ENCODE data around the gene ABLIM2. TPM values are rescaled to one million over a fixed set of nuclear protein-coding genes. Genes with fewer than 3 reads are reported as not detected.

Gene ABLIM2
- total and polyA plus RNA-seq, 2 experiments from 2014 or later: 1.5 to 4.3 TPM

DNA sequence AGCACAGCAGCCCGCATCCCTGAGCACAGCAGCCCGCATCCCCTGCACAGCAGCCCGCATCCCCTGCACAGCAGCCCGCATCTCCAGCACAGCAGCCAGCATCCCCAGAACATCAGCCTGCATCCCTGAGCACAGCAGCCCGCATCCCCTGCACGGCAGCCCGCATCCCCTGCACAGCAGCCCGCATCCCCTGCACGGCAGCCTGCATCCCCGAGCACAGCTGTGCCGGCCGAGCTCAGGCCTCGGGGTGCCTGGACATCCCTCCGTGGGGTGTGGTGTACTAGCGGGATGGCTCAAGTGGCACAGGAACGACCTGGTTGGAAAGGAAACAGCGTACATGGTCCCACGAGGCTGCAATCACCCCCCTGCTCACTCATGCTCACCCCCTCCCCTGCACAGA, 26.8 kb downstream of the ABLIM2 start:
- H2AFZ ChIP-seq: no peak overlapping the region
- Mint-ChIP-seq H3K9me3 (no peaks in the 10 kb centered on the region), H3K4me3 (no peak overlapping the region), H3K36me3 (ENCODE audit: low read depth) (no peaks in the 10 kb centered on the region), H3K27ac (no peak overlapping the region), H3K27me3 (ENCODE audit: insufficient read depth, low read depth, poor library complexity) (peaks cover 11% of the 10 kb centered on the region), H3K4me1 (peaks cover 37% of the 10 kb centered on the region)
- no peak overlapping the region for H3K4me3 ChIP-seq
- DNase-seq (ENCODE audit: low spot score) (no peak), ATAC-seq (no peak)
- H3K36me3 ChIP-seq (ENCODE audit: insufficient read depth): no peaks in the 10 kb centered on the region
- no peaks in the 10 kb centered on the region for H3K27me3 ChIP-seq (ENCODE audit: insufficient read depth)
- no peaks in the 10 kb centered on the region for H3K9me2 ChIP-seq (ENCODE audit: insufficient read depth)
- H3F3A ChIP-seq (replicated peaks; ENCODE audit: low read depth): no peaks in the 10 kb centered on the region
- TF ChIP-seq STAT1 (IDR thresholded peaks at IDR 0.05; ENCODE audit: unreplicated experiment) (no peak), JUNB (IDR thresholded peaks at IDR 0.05; ENCODE audit: unreplicated experiment) (no peak), NANOG (IDR thresholded peaks at IDR 0.05; ENCODE audit: borderline replicate concordance) (no peak), ZNF114 (CRISPR knock-in tag; IDR thresholded peaks at IDR 0.05) (no peak), EZH2phosphoT487 (IDR thresholded peaks at IDR 0.05; ENCODE audit: unreplicated experiment) (no peak), POLR2AphosphoS5 (IDR thresholded peaks at IDR 0.05; ENCODE audit: low read depth) (no peak), CTCF (conservative IDR thresholded peaks at IDR 0.05; ENCODE audit: low read depth in 2 of 2) (no peak), ZNF331 (CRISPR knock-in tag; IDR thresholded peaks at IDR 0.05; ENCODE audit: low read depth) (no peak), EZH2 (IDR thresholded peaks at IDR 0.05; ENCODE audit: low read depth, unreplicated experiment) (no peak), REST (IDR thresholded peaks at IDR 0.05; ENCODE audit: unreplicated experiment) (no peak), CREB1 (CRISPR knock-in tag; IDR thresholded peaks at IDR 0.05; ENCODE audit: low read depth) (no peak)
- TF ChIP-seq, protein P1, sequence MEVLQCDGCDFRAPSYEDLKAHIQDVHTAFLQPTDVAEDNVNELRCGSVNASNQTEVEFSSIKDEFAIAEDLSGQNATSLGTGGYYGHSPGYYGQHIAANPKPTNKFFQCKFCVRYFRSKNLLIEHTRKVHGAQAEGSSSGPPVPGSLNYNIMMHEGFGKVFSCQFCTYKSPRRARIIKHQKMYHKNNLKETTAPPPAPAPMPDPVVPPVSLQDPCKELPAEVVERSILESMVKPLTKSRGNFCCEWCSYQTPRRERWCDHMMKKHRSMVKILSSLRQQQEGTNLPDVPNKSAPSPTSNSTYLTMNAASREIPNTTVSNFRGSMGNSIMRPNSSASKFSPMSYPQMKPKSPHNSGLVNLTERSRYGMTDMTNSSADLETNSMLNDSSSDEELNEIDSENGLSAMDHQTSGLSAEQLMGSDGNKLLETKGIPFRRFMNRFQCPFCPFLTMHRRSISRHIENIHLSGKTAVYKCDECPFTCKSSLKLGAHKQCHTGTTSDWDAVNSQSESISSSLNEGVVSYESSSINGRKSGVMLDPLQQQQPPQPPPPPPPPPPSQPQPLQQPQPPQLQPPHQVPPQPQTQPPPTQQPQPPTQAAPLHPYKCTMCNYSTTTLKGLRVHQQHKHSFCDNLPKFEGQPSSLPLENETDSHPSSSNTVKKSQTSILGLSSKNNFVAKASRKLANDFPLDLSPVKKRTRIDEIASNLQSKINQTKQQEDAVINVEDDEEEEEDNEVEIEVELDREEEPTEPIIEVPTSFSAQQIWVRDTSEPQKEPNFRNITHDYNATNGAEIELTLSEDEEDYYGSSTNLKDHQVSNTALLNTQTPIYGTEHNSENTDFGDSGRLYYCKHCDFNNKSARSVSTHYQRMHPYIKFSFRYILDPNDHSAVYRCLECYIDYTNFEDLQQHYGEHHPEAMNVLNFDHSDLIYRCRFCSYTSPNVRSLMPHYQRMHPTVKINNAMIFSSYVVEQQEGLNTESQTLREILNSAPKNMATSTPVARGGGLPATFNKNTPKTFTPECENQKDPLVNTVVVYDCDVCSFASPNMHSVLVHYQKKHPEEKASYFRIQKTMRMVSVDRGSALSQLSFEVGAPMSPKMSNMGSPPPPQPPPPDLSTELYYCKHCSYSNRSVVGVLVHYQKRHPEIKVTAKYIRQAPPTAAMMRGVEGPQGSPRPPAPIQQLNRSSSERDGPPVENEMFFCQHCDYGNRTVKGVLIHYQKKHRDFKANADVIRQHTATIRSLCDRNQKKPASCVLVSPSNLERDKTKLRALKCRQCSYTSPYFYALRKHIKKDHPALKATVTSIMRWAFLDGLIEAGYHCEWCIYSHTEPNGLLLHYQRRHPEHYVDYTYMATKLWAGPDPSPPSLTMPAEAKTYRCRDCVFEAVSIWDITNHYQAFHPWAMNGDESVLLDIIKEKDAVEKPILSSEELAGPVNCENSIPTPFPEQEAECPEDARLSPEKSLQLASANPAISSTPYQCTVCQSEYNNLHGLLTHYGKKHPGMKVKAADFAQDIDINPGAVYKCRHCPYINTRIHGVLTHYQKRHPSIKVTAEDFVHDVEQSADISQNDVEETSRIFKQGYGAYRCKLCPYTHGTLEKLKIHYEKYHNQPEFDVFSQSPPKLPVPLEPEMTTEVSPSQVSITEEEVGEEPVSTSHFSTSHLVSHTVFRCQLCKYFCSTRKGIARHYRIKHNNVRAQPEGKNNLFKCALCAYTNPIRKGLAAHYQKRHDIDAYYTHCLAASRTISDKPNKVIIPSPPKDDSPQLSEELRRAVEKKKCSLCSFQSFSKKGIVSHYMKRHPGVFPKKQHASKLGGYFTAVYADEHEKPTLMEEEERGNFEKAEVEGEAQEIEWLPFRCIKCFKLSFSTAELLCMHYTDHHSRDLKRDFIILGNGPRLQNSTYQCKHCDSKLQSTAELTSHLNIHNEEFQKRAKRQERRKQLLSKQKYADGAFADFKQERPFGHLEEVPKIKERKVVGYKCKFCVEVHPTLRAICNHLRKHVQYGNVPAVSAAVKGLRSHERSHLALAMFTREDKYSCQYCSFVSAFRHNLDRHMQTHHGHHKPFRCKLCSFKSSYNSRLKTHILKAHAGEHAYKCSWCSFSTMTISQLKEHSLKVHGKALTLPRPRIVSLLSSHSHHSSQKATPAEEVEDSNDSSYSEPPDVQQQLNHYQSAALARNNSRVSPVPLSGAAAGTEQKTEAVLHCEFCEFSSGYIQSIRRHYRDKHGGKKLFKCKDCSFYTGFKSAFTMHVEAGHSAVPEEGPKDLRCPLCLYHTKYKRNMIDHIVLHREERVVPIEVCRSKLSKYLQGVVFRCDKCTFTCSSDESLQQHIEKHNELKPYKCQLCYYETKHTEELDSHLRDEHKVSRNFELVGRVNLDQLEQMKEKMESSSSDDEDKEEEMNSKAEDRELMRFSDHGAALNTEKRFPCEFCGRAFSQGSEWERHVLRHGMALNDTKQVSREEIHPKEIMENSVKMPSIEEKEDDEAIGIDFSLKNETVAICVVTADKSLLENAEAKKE (CRISPR knock-in tag; IDR thresholded peaks at IDR 0.05): no peak
- TF ChIP-seq, protein P2, sequence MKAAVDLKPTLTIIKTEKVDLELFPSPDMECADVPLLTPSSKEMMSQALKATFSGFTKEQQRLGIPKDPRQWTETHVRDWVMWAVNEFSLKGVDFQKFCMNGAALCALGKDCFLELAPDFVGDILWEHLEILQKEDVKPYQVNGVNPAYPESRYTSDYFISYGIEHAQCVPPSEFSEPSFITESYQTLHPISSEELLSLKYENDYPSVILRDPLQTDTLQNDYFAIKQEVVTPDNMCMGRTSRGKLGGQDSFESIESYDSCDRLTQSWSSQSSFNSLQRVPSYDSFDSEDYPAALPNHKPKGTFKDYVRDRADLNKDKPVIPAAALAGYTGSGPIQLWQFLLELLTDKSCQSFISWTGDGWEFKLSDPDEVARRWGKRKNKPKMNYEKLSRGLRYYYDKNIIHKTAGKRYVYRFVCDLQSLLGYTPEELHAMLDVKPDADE (IDR thresholded peaks at IDR 0.05): no peak
- H4K20me1 ChIP-seq (replicated peaks; ENCODE audit: insufficient read depth): no peaks in the 10 kb centered on the region
- no peaks in the 10 kb centered on the region for H3K79me2 ChIP-seq (replicated peaks; ENCODE audit: insufficient read depth)
- no peak overlapping the region for H3K4me2 ChIP-seq
- no peaks in the 10 kb centered on the region for H3K4me1 ChIP-seq (ENCODE audit: insufficient read depth)
- H3K27ac ChIP-seq (ENCODE audit: low read depth): no peak overlapping the region
